Uterus (tissue), 2 donors: Measurements from ENCODE around the gene SPON1.

ENCODE experiments used
- POLR2A ChIP-seq, 2 donors: fragments of 450-650 bp; IDR thresholded peaks; one replicate each; pipeline ENCODE4 v1.6.1; 2016; ENCODE audit warnings: antibody characterized with exemption in 2 of 2, mild to moderate bottlenecking in 1 of 2, moderate library complexity in 1 of 2
- TF ChIP-seq, protein P1 (sequence below), 4 experiments: fragments of 200-600 bp in 2 of 4; fragments of 450-650 bp in 2 of 4; sonication (generic) in 2 of 4; IDR thresholded peaks; one replicate each; pipeline ENCODE4 v1.5.1; 2016 to 2019; ENCODE audit warnings: antibody characterized with exemption in 4 of 4, mild to moderate bottlenecking in 2 of 4, moderate library complexity in 1 of 4

DNA sequence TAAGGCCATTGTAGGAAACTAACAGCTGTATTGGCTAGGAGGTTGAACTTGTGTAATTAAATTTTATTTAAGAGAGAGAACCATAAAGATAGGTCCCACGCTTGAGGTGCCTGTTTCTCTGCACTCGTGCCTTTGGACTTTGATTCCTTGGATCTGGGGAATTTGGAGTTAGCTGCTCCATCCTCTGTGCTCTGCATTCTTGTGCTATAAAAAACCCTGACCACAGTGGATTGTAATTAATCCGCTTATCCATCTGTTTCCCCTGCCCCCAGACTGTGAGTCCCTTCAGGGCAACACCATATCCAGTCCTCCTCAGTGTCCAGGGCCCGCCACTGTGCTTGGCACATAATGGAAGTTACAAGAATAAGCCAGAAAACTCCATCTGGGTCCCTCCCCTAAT is 169.8 kb downstream of the SPON1 start:
- no peak for TF ChIP-seq POLR2A (IDR thresholded peaks at IDR 0.05)
- TF ChIP-seq, protein P1, sequence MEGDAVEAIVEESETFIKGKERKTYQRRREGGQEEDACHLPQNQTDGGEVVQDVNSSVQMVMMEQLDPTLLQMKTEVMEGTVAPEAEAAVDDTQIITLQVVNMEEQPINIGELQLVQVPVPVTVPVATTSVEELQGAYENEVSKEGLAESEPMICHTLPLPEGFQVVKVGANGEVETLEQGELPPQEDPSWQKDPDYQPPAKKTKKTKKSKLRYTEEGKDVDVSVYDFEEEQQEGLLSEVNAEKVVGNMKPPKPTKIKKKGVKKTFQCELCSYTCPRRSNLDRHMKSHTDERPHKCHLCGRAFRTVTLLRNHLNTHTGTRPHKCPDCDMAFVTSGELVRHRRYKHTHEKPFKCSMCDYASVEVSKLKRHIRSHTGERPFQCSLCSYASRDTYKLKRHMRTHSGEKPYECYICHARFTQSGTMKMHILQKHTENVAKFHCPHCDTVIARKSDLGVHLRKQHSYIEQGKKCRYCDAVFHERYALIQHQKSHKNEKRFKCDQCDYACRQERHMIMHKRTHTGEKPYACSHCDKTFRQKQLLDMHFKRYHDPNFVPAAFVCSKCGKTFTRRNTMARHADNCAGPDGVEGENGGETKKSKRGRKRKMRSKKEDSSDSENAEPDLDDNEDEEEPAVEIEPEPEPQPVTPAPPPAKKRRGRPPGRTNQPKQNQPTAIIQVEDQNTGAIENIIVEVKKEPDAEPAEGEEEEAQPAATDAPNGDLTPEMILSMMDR (IDR thresholded peaks at IDR 0.05), result no peak
